Osteoblast (primary cell): ENCODE data around the gene EXOC5. TPM values are rescaled to one million over a fixed set of nuclear protein-coding genes. Genes with fewer than 3 reads are reported as not detected.
A peak's percentile ranks its signal among the peaks of the same experiment; 100 is the strongest.
"Not testable (repeated sequence)": the region's sequence is repeated elsewhere in the genome, so short reads cannot be mapped to it uniquely, and the experiment has no call there.

ENCODE experiments used
- DNase-seq: peaks from one replicate; pipeline ENCODE4 v3.0.0; 2011; ENCODE audit warnings: low spot score, mixed read lengths; ENCODE audit not compliant: insufficient read length; ENCODE audit errors: missing footprints
- H2AFZ ChIP-seq: 2 replicates; pipeline ENCODE4 v1.6.0; 2011; ENCODE audit warnings: mild to moderate bottlenecking, low read length
- H3K27ac ChIP-seq: 2 replicates; pipeline ENCODE4 v1.5.1; 2011; ENCODE audit warnings: mild to moderate bottlenecking, low read depth, low read length, moderate library complexity
- H3K27me3 ChIP-seq: 2 replicates; pipeline ENCODE4 v1.6.0; 2012; ENCODE audit warnings: mild to moderate bottlenecking, control low read depth, inconsistent platforms, low read length, moderate library complexity; ENCODE audit not compliant: insufficient read depth
- H3K36me3 ChIP-seq: 2 replicates; pipeline ENCODE4 v1.5.1; 2011; ENCODE audit warnings: mild to moderate bottlenecking, low read length, control low read depth, moderate library complexity; ENCODE audit not compliant: insufficient read depth
- H3K4me1 ChIP-seq: 2 replicates; pipeline ENCODE4 v1.5.1; 2011; ENCODE audit warnings: mild to moderate bottlenecking, low read length, control low read depth, moderate library complexity; ENCODE audit not compliant: insufficient read depth
- H3K4me2 ChIP-seq: 2 replicates; pipeline ENCODE4 v1.6.0; 2011; ENCODE audit warnings: mild to moderate bottlenecking, low read length; ENCODE audit not compliant: insufficient read depth
- H3K4me3 ChIP-seq: fragments of 200-600 bp; sonication (generic); 3 replicates; pipeline ENCODE4 v1.5.1; 2012; ENCODE audit warnings: mild to moderate bottlenecking, low read length, inconsistent platforms; ENCODE audit not compliant: insufficient read depth
- H3K79me2 ChIP-seq: 2 replicates; pipeline ENCODE4 v1.6.0; 2012; ENCODE audit warnings: mild to moderate bottlenecking, low read length, control low read depth, inconsistent platforms; ENCODE audit not compliant: insufficient read depth
- H3K9me3 ChIP-seq: 2 replicates; pipeline ENCODE4 v1.5.1; 2011; ENCODE audit warnings: low read depth, low read length, control low read depth
- H4K20me1 ChIP-seq: 2 replicates; pipeline ENCODE4 v1.6.0; 2012; ENCODE audit warnings: mild to moderate bottlenecking, low read length, control low read depth; ENCODE audit not compliant: insufficient read depth
- CTCF ChIP-seq: IDR thresholded peaks from 2 replicates; pipeline ENCODE4 v1.5.1; 2011; ENCODE audit warnings: mild to moderate bottlenecking, low read depth, low read length, moderate library complexity; ENCODE audit errors: extremely low read depth
- total RNA-seq: library from RNA; depleted of rRNA; stranded (reverse); fragments of >200 nt; gene quantifications from 2 replicates; pipeline ENCODE4 v1.2.3, GENCODE V29; 2012

Gene EXOC5
- total RNA-seq, 1 donor = 80.3 TPM

GRCh38 chr14:57232006-57232405, 36.7 kb downstream of the EXOC5 start:
- TF ChIP-seq CTCF = no peak
- no peaks in the 10 kb centered on the region for H3K4me1 ChIP-seq
- H3K36me3 ChIP-seq = peaks cover 28% of the 10 kb centered on the region
- H4K20me1 ChIP-seq = no peaks in the 10 kb centered on the region
- no peak overlapping the region for H2AFZ ChIP-seq
- DNase-seq = no peak
- no peak overlapping the region for H3K27ac ChIP-seq
- H3K9me3 ChIP-seq = no peaks in the 10 kb centered on the region
- no peak overlapping the region for H3K4me2 ChIP-seq
- peaks cover 2% of the 10 kb centered on the region for H3K79me2 ChIP-seq
- no peak overlapping the region for H3K4me3 ChIP-seq
- H3K27me3 ChIP-seq = no peaks in the 10 kb centered on the region

- not testable (repeated sequence) for H3K27ac ChIP-seq, H3K27me3 ChIP-seq, H3K4me2 ChIP-seq, H3K4me3 ChIP-seq, DNase-seq, H2AFZ ChIP-seq, H3K9me3 ChIP-seq, H3K4me1 ChIP-seq, H4K20me1 ChIP-seq
- Histone ChIP-seq H3K79me2 (peaks cover 12% of the 10 kb centered on the region), H3K36me3 (peaks cover 27% of the 10 kb centered on the region)
Observed at GRCh38 chr14:57228320-57228719, 40.4 kb downstream of the EXOC5 start.

GRCh38 chr14:57227083-57227482, 41.6 kb downstream of the EXOC5 start:
- Histone ChIP-seq H3K27ac (no peak overlapping the region), H3K27me3 (no peaks in the 10 kb centered on the region), H3K9me3 (no peaks in the 10 kb centered on the region), H3K4me1 (no peaks in the 10 kb centered on the region), H3K4me2 (no peak overlapping the region), H3K4me3 (no peak overlapping the region), H2AFZ (no peak overlapping the region), H3K36me3 (peaks cover 23% of the 10 kb centered on the region), H3K79me2 (peaks cover 12% of the 10 kb centered on the region), H4K20me1 (no peaks in the 10 kb centered on the region)
- TF ChIP-seq CTCF = no peak
- no peak for DNase-seq

- DNase-seq = peak; percentile 9
- H3K27ac ChIP-seq = no peak overlapping the region
- no peaks in the 10 kb centered on the region for H4K20me1 ChIP-seq
- H3K36me3 ChIP-seq = peaks cover 5% of the 10 kb centered on the region
- H3K9me3 ChIP-seq = no peaks in the 10 kb centered on the region
- no peak overlapping the region for H2AFZ ChIP-seq
- H3K79me2 ChIP-seq = peaks cover 10% of the 10 kb centered on the region
- H3K4me3 ChIP-seq = no peak overlapping the region
- no peak overlapping the region for H3K4me2 ChIP-seq
- no peaks in the 10 kb centered on the region for H3K4me1 ChIP-seq
- no peak for TF ChIP-seq CTCF
- no peaks in the 10 kb centered on the region for H3K27me3 ChIP-seq
Observed at GRCh38 chr14:57221931-57222330, 46.8 kb downstream of the EXOC5 start.
